GM18505 (cell line): ENCODE data around the gene TAF6.
"Not testable (repeated sequence)": the region's sequence is repeated elsewhere in the genome, so short reads cannot be mapped to it uniquely, and the experiment has no call there.

Experiments
- ATAC-seq: cut with Tn5 transposase; IDR thresholded peaks from one replicate; pipeline ENCODE4 v1.9.1; 2021; ENCODE audit not compliant: unreplicated experiment
- POLR2A ChIP-seq: IDR thresholded peaks from 4 replicates; pipeline ENCODE4 v1.6.1; 2011; ENCODE audit warnings: borderline replicate concordance; ENCODE audit not compliant: insufficient read depth, insufficient read length; ENCODE audit errors: extremely low read depth

Gene TAF6

GRCh38 chr7:100132126-100132525 is 13.0 kb upstream of the TAF6 start:
- no peak for TF ChIP-seq POLR2A
- ATAC-seq: no peak

DNA sequence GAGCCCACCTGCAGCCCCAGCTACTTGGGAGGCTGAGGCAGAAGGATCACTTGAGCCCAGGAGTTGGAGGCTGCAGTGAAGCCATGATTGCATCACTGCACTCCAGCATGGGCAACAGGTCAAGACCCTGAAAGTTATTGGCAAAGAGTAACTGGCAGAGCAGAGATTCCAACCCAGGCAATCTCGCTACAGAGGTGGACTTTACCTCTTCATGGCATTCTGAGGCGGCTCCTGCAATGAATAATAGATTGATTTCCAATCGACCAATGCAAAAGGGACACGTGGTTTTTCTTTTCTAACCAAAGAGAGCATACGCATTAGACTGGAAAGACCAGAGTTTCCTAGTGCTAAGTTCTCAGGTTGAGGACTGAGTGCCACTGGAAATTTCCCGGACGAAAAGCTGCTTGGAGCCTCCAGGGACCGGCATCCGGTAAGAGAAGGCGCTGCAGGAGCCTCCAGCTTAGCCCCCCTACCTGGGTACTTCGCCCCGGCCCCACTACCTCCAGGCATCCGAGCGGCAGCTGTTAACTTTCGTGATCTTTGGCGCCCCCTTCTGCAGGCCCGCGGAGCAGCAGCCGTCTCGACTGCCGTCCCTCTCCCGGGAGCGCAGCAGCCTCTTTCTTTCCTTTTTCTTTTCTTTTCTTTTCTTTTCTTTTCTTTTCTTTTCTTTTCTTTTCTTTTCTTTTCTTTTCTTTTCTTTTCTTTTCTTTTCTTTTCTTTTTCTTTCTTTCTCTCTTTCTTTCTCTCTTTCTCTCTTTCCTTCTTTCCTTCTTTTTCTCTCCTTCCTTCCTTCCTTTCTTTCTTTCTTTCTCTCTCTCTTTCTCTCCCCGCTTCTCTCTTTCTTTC is 11.7 kb upstream of the TAF6 start:
- TF ChIP-seq POLR2A: no peak
- no peak for ATAC-seq

GRCh38 chr7:100130220-100130607 is 11.1 kb upstream of the TAF6 start:
- not testable (repeated sequence) for ATAC-seq

DNA sequence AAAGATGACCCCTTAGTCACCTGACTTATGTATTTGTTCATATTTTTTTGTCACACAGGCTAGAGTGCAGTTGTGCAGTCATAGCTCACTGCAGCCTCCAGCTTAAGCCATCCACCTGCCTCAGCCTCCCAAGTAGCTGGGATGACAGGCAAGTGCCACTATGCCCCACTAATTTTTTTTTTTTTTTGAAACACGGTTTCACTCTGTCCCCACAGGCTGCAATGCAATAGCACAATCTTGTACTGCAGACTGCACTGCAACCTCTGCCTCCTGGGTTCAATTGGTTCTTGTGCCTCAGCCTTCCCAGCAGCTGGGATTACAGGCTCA is 9.4 kb upstream of the TAF6 start:
- no peak for TF ChIP-seq POLR2A
- ATAC-seq: no peak

- TF ChIP-seq POLR2A: no peak
- ATAC-seq: peak; percentile 7
Observed at GRCh38 chr7:100127866-100128636, 8.9 kb upstream of the TAF6 start.

DNA sequence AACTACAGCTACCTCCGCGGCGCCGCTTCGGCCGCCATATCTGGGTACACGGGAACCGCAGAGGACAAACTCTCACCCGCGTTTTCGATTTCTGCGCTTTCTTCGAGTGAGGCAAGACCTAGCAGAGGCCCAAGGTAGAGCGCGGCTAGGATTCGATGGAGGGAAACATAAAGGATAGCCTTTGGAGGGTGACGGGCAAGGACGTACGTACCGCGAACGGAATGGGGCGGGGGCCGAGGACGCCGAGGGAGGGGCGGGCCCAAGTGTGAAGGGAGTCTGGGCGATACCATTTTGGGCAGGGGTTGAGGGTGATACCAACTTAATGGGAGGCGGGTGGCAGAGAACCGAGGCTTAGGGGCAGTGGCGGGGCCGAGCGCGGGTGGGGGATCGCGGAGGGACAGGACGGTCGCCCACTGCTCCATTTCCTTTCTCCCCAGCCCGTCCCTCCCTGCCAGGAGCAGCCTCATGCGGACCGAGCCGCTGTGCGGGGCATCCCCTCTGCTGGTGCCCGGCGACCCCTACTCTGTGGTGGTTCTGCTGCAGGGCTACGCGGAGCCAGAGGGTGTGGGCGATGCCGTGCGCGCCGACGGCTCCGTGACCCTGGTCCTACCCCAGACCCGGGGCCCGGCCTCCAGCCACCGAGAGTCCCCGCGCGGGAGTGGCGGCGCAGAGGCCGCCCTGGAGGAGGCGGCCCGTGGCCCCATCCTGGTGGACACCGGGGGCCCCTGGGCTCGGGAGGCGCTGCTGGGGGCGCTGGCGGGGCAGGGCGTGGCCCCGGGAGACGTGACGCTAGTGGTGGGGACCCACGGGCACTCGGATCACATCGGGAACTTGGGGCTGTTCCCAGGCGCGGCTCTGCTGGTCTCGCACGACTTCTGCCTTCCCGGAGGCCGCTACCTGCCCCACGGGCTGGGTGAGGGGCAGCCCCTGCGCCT is 8.0 kb upstream of the TAF6 start, which contains the start of gene MBLAC1:
Gene MBLAC1, plus strand, starts transcription at position 37 of the 935 bp plus-strand sequence. Its CDS starts 429 bp downstream, at position 466.
- ATAC-seq: peak; percentile 63
- peak; percentile 81 for TF ChIP-seq POLR2A

- TF ChIP-seq POLR2A: no peak
- ATAC-seq: no peak
Observed at GRCh38 chr7:100126239-100126930, 7.2 kb upstream of the TAF6 start.

DNA sequence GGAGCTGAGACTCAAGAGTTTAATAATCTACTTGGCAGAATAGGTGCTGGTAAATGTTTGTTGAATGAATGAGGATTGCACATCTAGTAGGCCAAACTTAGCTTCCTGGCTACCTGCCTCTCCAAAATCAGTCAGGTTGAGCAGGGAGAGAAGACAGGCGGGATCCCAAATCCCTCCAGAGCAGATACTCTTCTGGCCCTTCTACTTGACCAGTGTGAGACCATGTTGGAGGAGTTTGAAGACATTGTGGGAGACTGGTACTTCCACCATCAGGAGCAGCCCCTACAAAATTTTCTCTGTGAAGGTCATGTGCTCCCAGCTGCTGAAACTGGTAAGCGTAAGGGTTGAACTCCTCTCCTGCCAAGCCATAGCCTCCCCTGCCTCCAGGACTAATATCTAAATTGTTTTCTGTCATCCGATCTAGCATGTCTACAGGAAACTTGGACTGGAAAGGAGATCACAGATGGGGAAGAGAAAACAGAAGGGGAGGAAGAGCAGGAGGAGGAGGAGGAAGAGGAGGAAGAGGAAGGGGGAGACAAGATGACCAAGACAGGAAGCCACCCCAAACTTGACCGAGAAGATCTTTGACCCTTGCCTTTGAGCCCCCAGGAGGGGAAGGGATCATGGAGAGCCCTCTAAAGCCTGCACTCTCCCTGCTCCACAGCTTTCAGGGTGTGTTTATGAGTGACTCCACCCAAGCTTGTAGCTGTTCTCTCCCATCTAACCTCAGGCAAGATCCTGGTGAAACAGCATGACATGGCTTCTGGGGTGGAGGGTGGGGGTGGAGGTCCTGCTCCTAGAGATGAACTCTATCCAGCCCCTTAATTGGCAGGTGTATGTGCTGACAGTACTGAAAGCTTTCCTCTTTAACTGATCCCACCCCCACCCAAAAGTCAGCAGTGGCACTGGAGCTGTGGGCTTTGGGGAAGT is 5.4 kb upstream of the TAF6 start:
- no peak for ATAC-seq
- TF ChIP-seq POLR2A: no peak

GRCh38 chr7:100122568-100122967 is 3.4 kb upstream of the TAF6 start:
- no peak for TF ChIP-seq POLR2A
- ATAC-seq: no peak

GRCh38 chr7:100122067-100122466 is 2.9 kb upstream of the TAF6 start:
- ATAC-seq: no peak
- TF ChIP-seq POLR2A: no peak

GRCh38 chr7:100120733-100121036 is 1.5 kb upstream of the TAF6 start:
- TF ChIP-seq POLR2A: no peak
- no peak for ATAC-seq

DNA sequence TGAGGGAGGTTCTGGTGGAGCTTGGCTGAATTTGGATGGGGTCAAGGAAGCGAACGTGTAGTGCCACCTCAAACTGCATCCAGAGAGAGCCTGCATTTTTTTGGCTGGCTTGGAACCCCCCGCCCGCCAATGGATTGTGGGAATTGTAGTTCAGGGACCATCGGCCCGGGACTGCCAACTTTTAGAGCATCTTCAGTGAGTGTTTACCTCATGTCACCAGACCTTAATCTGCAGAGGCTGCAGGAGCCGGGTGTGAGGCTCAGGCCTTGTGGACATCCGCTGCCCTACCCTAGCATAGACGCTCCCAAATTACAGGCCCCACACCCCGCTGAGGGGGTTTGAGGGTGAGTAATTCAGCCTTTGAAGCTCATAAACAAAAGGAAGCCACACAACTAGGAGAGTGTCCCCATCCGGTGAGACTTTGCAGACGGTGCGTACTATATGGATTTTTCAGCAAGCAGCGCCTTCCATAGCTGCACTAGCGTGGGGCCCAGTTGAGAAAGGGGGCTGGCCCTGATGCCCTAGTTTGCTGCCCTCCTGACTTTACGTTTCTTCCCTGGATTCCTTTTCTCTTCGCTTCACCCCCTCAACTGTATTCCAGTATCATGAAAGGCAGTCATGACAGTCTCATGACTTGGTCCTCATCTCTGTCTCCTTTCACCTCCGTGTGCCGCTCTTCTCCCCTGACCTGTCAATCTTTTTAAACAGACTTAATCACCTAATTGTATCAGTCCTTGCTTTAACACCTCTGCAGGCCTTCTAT is 993 bp upstream of the TAF6 start:
- no peak for TF ChIP-seq POLR2A
- peak; percentile 27 for ATAC-seq
